ENCODE results near the gene NR2E1.

Gene NR2E1

GRCh38 chr6:108209738-108210137 lies 43.9 kb downstream of the NR2E1 start:
- H3K4me3 ChIP-seq (ENCODE audit: low read depth, low read length): no peak overlapping the region
- TF ChIP-seq CTCF (IDR thresholded peaks at IDR 0.05; ENCODE audit: borderline replicate concordance, insufficient read depth, low read depth, low read length): no peak

- TF ChIP-seq CTCF (IDR thresholded peaks at IDR 0.05; ENCODE audit: borderline replicate concordance, insufficient read depth, low read depth, low read length): no peak
- H3K4me3 ChIP-seq (ENCODE audit: low read depth, low read length): no peak overlapping the region
Observed at GRCh38 chr6:108210556-108210955, 44.7 kb downstream of the NR2E1 start.

GRCh38 chr6:108211671-108212070 lies 45.8 kb downstream of the NR2E1 start:
- TF ChIP-seq CTCF (IDR thresholded peaks at IDR 0.05; ENCODE audit: borderline replicate concordance, insufficient read depth, low read depth, low read length): no peak
- no peak overlapping the region for H3K4me3 ChIP-seq (ENCODE audit: low read depth, low read length)

- H3K4me3 ChIP-seq (ENCODE audit: low read depth, low read length): no peak overlapping the region
- TF ChIP-seq CTCF (IDR thresholded peaks at IDR 0.05; ENCODE audit: borderline replicate concordance, insufficient read depth, low read depth, low read length): no peak
Observed at GRCh38 chr6:108222064-108222463, 56.2 kb downstream of the NR2E1 start.

GRCh38 chr6:108222504-108222903 lies 56.7 kb downstream of the NR2E1 start:
- TF ChIP-seq CTCF (IDR thresholded peaks at IDR 0.05; ENCODE audit: borderline replicate concordance, insufficient read depth, low read depth, low read length): no peak

DNA sequence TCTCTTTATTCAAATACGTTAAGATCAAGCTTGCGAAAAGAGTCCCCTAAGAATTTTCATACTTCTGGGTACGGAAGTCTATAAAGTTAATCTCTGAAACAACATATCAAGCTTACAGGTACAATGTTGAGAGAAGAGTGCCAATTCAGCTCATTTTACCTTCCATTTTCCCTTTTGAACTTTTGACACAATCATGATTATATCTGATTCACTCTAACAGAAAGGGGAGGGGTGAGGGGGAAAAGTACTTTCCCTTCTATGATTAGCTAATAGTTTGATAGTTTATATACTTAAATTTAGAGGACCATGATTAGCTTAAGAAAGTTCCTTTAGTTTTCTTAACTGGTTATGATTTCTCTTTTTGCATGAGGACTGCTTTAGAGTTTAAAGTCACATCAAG lies 61.5 kb downstream of the NR2E1 start:
- no peak overlapping the region for H3K4me3 ChIP-seq (ENCODE audit: low read depth, low read length)
- no peak for TF ChIP-seq CTCF (IDR thresholded peaks at IDR 0.05; ENCODE audit: borderline replicate concordance, insufficient read depth, low read depth, low read length)

More at GRCh38 chr6:108222504-108222903, 56.7 kb downstream of the NR2E1 start:
- H3K4me3 ChIP-seq (ENCODE audit: low read depth, low read length): no peak overlapping the region

DNA sequence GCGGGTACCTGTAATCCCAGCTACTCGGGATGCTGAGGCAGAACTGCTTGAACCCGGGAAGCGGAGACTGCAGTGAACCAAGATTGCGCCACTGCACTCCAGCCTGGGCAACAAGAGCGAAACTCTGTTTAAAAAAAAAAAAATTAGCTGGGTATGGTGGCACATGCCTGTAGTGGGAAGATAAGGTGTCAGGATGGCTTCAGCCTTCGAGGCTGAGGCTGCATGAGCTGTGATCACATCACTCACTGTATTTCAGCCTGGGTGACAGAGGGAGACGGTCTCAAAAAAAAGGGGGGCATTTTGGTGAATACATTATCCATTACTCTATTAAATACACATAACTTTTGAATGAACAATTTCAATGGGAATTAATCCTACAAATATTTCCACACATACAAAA lies 62.6 kb downstream of the NR2E1 start:
- TF ChIP-seq CTCF (IDR thresholded peaks at IDR 0.05; ENCODE audit: borderline replicate concordance, insufficient read depth, low read depth, low read length): no peak
- H3K4me3 ChIP-seq (ENCODE audit: low read depth, low read length): no peak overlapping the region
